Gastrocnemius medialis (tissue), 4 donors: ENCODE measurements around the gene ZCCHC14. TPM values are rescaled to one million over a fixed set of nuclear protein-coding genes. Genes with fewer than 3 reads are reported as not detected.

Experiments used
- ATAC-seq, 2 donors: fragments of 150-250 bp; one replicate each; pipeline ENCODE4 v1.9.1; 2016
- DNase-seq, 2 donors: peaks; one replicate each; pipeline ENCODE4 v3.0.0-alpha.2; 2019
- H3K27ac ChIP-seq, 4 donors: fragments of 200-600 bp; sonication (generic); 1 replicate in 1 of 4; 2 replicates in 3 of 4; pipeline ENCODE4 v1.5.1; 2016 to 2018; ENCODE audit warnings: mild to moderate bottlenecking in 2 of 4, moderate library complexity in 1 of 4
- H3K27me3 ChIP-seq, 3 donors: fragments of 200-600 bp; sonication (generic) in 2 of 3; 1 replicate in 1 of 3; 2 replicates in 2 of 3; pipeline versions ENCODE4 v1.5.1 to v1.6.0; 2016 to 2019; ENCODE audit warnings: mild to moderate bottlenecking in 1 of 3, moderate library complexity in 1 of 3
- H3K36me3 ChIP-seq, 2 donors: fragments of 200-600 bp; sonication (generic) in 1 of 2; one replicate each; pipeline ENCODE4 v1.5.1; 2017 to 2018
- H3K4me1 ChIP-seq, 2 donors: fragments of 200-600 bp; sonication (generic) in 1 of 2; one replicate each; pipeline ENCODE4 v1.5.1; 2016 to 2017; ENCODE audit warnings: mild to moderate bottlenecking in 2 of 2
- H3K4me3 ChIP-seq, 4 donors: fragments of 200-600 bp; sonication (generic) in 3 of 4; 1 replicate in 1 of 4; 2 replicates in 3 of 4; pipeline ENCODE4 v1.5.1; 2016 to 2019; ENCODE audit warnings: mild to moderate bottlenecking in 2 of 4
- H3K9me3 ChIP-seq, 3 donors: fragments of 200-600 bp; sonication (generic) in 2 of 3; 1 replicate in 1 of 3; 2 replicates in 2 of 3; pipeline ENCODE4 v1.5.1; 2016 to 2019
- POLR2A ChIP-seq, 2 donors: fragments of 450-650 bp; IDR thresholded peaks; one replicate each; pipeline ENCODE4 v1.6.1; 2017; ENCODE audit warnings: antibody characterized with exemption in 2 of 2, mild to moderate bottlenecking in 2 of 2, moderate library complexity in 2 of 2
- in situ Hi-C, 4 donors: fragments of 200-750 bp; cut with MboI; loops; one replicate each; pipeline versions ENCODE4 v1.15.0 to v1.8.0; 2017; ENCODE audit warnings: low sequenced_read_pairs in 4 of 4
- intact Hi-C: fragments of 100-400 bp; cut with DNase I; formaldehyde crosslinking; loops from one replicate; pipeline ENCODE4 v1.15.1; 2023; ENCODE audit warnings: low total_unique reads
- total RNA-seq, 4 donors: library from RNA; depleted of rRNA; stranded (reverse); fragments of >200 nt; gene quantifications; one replicate each; pipeline versions ENCODE4 v1.1.0 to v1.2.3, GENCODE V29; 2016
- TF ChIP-seq, protein P1 (sequence below), 5 experiments: fragments of 450-650 bp in 3 of 5; fragments of 200-600 bp in 2 of 5; sonication (generic) in 2 of 5; IDR thresholded peaks in 4 of 5; conservative IDR thresholded peaks in 1 of 5; 1 replicate in 4 of 5; 2 replicates in 1 of 5; pipeline ENCODE4 v1.5.1; 2016 to 2019; ENCODE audit warnings: antibody characterized with exemption in 5 of 5, mild to moderate bottlenecking in 3 of 5, moderate library complexity in 3 of 5

ZCCHC14 gene
- total RNA-seq, 4 donors from 2014 or later: 8.9 to 10.7 (median 9.3) TPM

DNA sequence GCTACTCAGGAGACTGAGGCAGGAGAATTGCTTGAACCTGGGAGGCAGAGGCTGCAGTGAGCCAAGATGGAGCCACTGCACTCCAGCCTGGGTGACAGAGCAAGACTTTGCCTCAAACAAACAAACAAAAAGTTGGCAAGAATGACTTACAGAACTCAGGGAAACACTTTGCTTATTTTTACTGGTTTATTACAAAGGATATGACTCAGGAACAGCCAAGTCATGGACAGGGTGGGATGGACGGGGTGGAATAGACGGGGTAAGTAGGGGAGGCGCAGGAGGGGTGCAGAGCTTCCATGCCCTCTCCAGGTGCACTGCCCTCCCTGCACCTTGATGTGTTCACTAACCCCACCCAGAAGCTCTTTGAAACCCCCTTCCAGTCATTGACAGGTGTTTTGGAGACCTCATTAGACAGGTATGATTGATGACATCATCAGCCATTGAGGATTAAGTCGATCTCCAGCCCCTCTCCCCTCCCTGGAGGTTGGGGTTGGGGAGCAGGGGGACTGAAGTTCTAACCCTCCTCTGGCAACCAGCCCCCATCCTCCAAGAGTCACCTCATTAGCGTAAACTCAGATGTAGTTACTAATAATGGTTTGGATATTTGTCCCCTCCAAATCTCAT lies 41.3 kb upstream of the ZCCHC14 start:
- TF ChIP-seq, protein P1, sequence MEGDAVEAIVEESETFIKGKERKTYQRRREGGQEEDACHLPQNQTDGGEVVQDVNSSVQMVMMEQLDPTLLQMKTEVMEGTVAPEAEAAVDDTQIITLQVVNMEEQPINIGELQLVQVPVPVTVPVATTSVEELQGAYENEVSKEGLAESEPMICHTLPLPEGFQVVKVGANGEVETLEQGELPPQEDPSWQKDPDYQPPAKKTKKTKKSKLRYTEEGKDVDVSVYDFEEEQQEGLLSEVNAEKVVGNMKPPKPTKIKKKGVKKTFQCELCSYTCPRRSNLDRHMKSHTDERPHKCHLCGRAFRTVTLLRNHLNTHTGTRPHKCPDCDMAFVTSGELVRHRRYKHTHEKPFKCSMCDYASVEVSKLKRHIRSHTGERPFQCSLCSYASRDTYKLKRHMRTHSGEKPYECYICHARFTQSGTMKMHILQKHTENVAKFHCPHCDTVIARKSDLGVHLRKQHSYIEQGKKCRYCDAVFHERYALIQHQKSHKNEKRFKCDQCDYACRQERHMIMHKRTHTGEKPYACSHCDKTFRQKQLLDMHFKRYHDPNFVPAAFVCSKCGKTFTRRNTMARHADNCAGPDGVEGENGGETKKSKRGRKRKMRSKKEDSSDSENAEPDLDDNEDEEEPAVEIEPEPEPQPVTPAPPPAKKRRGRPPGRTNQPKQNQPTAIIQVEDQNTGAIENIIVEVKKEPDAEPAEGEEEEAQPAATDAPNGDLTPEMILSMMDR (IDR thresholded peaks at IDR 0.05 in 4 of 5, conservative IDR thresholded peaks at IDR 0.05 in 1 of 5): no peak
- no peak for TF ChIP-seq POLR2A (IDR thresholded peaks at IDR 0.05)
- ATAC-seq (no peak), DNase-seq (no peak)
- in situ Hi-C loops (no loop called here), intact Hi-C loops (no loop called here)
- Histone ChIP-seq H3K27ac (no peak overlapping the region), H3K4me3 (no peak overlapping the region), H3K27me3 (peaks cover 0 to 7% (median 0%) of the 10 kb centered on the region in 3 donors), H3K9me3 (peaks cover 0 to 7% (median 0%) of the 10 kb centered on the region in 3 donors), H3K4me1 (no peaks in the 10 kb centered on the region), H3K36me3 (no peaks in the 10 kb centered on the region)

DNA sequence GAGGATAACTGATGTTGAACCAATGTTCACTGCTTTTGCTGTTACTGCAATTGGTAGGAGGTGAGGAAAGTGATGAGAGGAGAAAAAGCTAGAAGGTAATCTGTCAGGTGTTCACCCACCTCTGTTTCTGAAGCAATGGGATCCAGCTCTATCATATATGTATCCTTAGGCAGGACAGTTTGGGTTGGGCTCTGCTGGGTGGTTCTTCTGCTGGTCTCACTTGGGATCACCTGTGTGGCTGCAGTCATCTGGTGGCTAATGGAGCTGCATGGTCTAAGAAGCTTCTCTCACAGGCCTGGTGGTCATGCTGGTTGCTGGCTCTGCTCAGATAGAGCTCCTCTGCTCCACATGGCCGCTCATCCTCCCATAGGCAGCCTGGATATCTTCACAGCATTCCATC lies 40.2 kb upstream of the ZCCHC14 start:
- no peaks in the 10 kb centered on the region for H3K36me3 ChIP-seq
- peaks cover 0 to 7% (median 0%) of the 10 kb centered on the region in 3 donors for H3K9me3 ChIP-seq
- no peaks in the 10 kb centered on the region for H3K27me3 ChIP-seq
- H3K4me1 ChIP-seq: no peaks in the 10 kb centered on the region
- DNase-seq (no peak), ATAC-seq (no peak)
- in situ Hi-C loops (no loop called here), intact Hi-C loops (no loop called here)
- no peak overlapping the region for H3K27ac ChIP-seq
- H3K4me3 ChIP-seq: no peak overlapping the region
- TF ChIP-seq, protein P1 (IDR thresholded peaks at IDR 0.05 in 4 of 5, conservative IDR thresholded peaks at IDR 0.05 in 1 of 5): no peak
- TF ChIP-seq POLR2A (IDR thresholded peaks at IDR 0.05): no peak

DNA sequence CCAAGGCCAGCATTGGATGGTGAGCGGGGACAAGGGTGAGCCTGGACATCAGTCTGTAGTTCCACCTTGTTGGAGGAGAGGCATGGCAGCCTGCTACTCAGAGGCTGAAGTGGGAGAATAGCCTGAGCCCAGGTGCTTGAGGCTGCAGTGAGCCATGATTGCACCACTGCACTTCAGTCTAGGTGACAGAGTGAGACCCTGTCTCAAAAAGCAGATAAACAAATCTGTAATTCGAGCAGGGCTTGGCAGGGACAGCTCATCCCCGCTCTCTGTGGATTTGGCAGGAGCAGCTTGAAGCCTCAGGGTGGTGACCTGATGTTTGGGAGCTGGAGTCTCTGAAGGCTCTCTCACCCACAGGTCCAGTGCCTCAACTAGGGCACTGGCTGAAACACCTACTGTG lies 38.6 kb upstream of the ZCCHC14 start:
- ATAC-seq (no peak), DNase-seq (no peak)
- TF ChIP-seq, protein P1 (IDR thresholded peaks at IDR 0.05 in 4 of 5, conservative IDR thresholded peaks at IDR 0.05 in 1 of 5): no peak
- no peak for TF ChIP-seq POLR2A (IDR thresholded peaks at IDR 0.05)
- Histone ChIP-seq H3K9me3 (peaks cover 0 to 7% (median 0%) of the 10 kb centered on the region in 3 donors), H3K4me3 (no peak overlapping the region), H3K27me3 (no peaks in the 10 kb centered on the region), H3K4me1 (no peaks in the 10 kb centered on the region), H3K36me3 (no peaks in the 10 kb centered on the region), H3K27ac (no peak overlapping the region)
- intact Hi-C loops: no loop called here
- in situ Hi-C loops: no loop called here

DNA sequence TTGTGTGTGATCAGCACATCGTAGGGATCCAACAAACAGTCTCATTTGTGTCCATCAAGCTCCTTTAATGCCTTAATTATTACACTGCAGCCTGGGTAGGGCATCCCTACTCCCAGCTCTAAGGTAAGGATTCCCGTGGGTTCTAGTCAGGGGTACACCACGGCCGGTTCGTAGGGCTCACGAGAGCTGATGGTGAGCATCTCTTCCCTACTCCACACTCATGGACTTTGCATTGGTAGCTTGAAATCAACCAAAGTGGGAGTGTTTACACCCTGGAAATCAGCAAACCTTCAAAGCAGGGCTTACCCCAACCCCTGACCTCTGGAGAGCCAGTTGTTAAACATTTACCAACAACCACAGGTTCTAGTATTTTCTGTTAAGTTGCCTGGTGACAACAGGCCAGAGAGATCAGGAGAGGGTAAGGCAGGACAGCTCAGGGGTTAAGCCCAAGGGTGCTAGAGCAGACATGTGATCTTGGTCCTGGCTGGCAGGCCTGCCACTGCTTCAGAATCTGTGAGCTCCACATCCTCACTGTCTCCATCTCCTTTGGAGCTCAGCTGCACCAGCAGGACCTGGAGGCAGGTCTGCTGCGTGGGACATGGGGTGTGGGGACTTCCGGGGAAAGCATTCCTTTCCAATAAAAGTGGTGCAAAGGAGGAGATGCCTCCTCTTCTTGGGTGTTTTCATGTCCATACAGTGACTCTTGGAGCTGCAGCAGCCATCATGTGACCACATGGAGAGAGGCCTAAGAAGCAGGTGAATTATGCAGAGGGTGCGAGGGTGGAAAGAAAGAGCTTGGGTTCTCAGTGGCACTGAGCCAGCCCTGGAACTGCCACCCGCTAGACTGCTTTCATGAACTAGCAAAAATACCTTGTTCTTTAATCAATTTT lies 36.1 kb upstream of the ZCCHC14 start:
- Histone ChIP-seq H3K27me3 (no peaks in the 10 kb centered on the region), H3K27ac (no peak overlapping the region), H3K4me3 (no peak overlapping the region), H3K4me1 (no peaks in the 10 kb centered on the region), H3K36me3 (no peaks in the 10 kb centered on the region), H3K9me3 (peaks cover 0 to 7% (median 0%) of the 10 kb centered on the region in 3 donors)
- TF ChIP-seq POLR2A (IDR thresholded peaks at IDR 0.05): no peak
- TF ChIP-seq, protein P1 (IDR thresholded peaks at IDR 0.05 in 4 of 5, conservative IDR thresholded peaks at IDR 0.05 in 1 of 5): no peak
- no peak for ATAC-seq
- intact Hi-C loops: no loop called here
- in situ Hi-C loops: no loop called here
- no peak for DNase-seq
